ENCODE measurements around the gene KRTAP2-4.
"Not testable (repeated sequence)": the region's sequence is repeated elsewhere in the genome, so short reads cannot be mapped to it uniquely, and the experiment has no call there.

KRTAP2-4 gene

GRCh38 chr17:41054025-41054424 is 11.7 kb downstream of the KRTAP2-4 start:
- DNase-seq (ENCODE audit: low spot score) = no peak
- H3K27ac ChIP-seq = no peak overlapping the region
- TF ChIP-seq, protein P1, sequence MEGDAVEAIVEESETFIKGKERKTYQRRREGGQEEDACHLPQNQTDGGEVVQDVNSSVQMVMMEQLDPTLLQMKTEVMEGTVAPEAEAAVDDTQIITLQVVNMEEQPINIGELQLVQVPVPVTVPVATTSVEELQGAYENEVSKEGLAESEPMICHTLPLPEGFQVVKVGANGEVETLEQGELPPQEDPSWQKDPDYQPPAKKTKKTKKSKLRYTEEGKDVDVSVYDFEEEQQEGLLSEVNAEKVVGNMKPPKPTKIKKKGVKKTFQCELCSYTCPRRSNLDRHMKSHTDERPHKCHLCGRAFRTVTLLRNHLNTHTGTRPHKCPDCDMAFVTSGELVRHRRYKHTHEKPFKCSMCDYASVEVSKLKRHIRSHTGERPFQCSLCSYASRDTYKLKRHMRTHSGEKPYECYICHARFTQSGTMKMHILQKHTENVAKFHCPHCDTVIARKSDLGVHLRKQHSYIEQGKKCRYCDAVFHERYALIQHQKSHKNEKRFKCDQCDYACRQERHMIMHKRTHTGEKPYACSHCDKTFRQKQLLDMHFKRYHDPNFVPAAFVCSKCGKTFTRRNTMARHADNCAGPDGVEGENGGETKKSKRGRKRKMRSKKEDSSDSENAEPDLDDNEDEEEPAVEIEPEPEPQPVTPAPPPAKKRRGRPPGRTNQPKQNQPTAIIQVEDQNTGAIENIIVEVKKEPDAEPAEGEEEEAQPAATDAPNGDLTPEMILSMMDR (conservative IDR thresholded peaks at IDR 0.05; ENCODE audit: low read depth) = no peak
- POLR2A ChIA-PET (ENCODE audit: low non-redundant PET) = no interaction called here
- CTCF ChIA-PET = interaction anchor here (0.6 kb wide), 1 partner anchor 25 kb away, joined by 3 read pairs; no protein-coding TSS in a partner anchor

DNA sequence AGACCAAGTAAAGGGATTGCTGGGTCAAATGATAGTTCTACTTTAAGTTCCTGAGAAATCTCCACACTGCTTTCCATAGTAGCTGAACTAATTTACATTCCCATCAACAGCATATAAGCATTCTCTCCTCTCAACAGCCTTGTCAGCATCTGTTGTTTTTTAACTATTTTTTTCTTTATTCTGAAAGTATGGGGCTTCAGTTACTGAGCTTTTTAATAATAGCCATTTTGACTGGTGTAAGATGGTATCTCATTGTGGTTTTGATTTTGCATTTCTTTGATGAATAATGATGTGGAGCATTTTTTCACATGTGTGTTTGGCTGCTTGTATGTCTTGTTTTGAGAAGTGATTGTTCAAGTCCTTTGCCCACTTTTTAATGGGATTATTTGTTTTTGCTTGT is 13.1 kb downstream of the KRTAP2-4 start:
- TF ChIP-seq, protein P1 (conservative IDR thresholded peaks at IDR 0.05; ENCODE audit: low read depth) = no peak
- ChIA-PET POLR2A (ENCODE audit: low non-redundant PET) (no interaction called here), CTCF (interaction anchor here (0.7 kb wide), 1 partner anchor 33 kb away, joined by 3 read pairs; no protein-coding TSS in a partner anchor)
- no peak for DNase-seq (ENCODE audit: low spot score)
- H3K27ac ChIP-seq = no peak overlapping the region

GRCh38 chr17:41049110-41049509 is 16.6 kb downstream of the KRTAP2-4 start:
- DNase-seq (ENCODE audit: low spot score) = no peak
- TF ChIP-seq, protein P1 (conservative IDR thresholded peaks at IDR 0.05; ENCODE audit: low read depth) = no peak
- ChIA-PET CTCF (no interaction called here), POLR2A (ENCODE audit: low non-redundant PET) (no interaction called here)
- no peak overlapping the region for H3K27ac ChIP-seq

DNA sequence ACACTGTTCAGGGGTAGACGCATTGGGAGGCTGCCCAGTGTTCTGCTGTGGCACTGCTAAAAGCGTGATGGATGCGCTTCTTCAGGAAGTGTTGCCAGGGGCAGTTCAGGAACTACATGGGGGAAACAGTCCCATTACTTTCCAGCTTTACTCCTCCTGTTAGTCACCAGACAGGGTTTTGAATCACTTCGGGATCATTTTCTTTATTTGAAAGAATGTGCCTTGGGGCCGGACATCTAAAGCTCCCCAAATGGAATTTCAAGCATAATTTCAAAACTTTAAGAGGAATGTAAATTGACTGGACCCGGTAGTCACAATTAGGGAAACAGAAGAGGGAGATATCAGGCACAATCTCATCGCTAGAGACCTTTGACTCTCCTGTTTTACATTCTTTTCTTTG is 17.2 kb downstream of the KRTAP2-4 start:
- TF ChIP-seq, protein P1 (conservative IDR thresholded peaks at IDR 0.05; ENCODE audit: low read depth) = no peak
- DNase-seq (ENCODE audit: low spot score) = peak; percentile 32
- H3K27ac ChIP-seq = no peak overlapping the region
- ChIA-PET CTCF (no interaction called here), POLR2A (ENCODE audit: low non-redundant PET) (no interaction called here)

- DNase-seq (ENCODE audit: low spot score); POLR2A ChIA-PET (ENCODE audit: low non-redundant PET); H3K27ac ChIP-seq: not testable (repeated sequence)
- CTCF ChIA-PET = interaction anchor here (0.5 to 0.6 kb wide), 2 partner anchors 75 to 330 kb away, joined by 4 read pairs; no protein-coding TSS in a partner anchor
Measured at GRCh38 chr17:41046735-41047465, 18.8 kb downstream of the KRTAP2-4 start, which contains the start of gene KRTAP2-1. Gene KRTAP2-1 (minus strand): TSS chr17:41047316. CDS start chr17:41047267, 49 bp downstream.

- CTCF ChIA-PET = no interaction called here
- TF ChIP-seq, protein P1 (conservative IDR thresholded peaks at IDR 0.05; ENCODE audit: low read depth) = no peak
- no peak overlapping the region for H3K27ac ChIP-seq
- no peak for DNase-seq (ENCODE audit: low spot score)
- POLR2A ChIA-PET (ENCODE audit: low non-redundant PET) = no interaction called here
Measured at GRCh38 chr17:41042953-41043352, 22.7 kb downstream of the KRTAP2-4 start.

GRCh38 chr17:41040783-41041571 is 24.7 kb downstream of the KRTAP2-4 start, which contains the start of gene KRTAP1-1:
Gene KRTAP1-1 (minus strand): TSS chr17:41041450. CDS start chr17:41041397, 53 bp downstream.
- POLR2A ChIA-PET (ENCODE audit: low non-redundant PET); DNase-seq (ENCODE audit: low spot score); H3K27ac ChIP-seq; CTCF ChIA-PET: not testable (repeated sequence)

Measured in RWPE1 (cell line).